Fibroblast of peridontal ligament (primary cell): ENCODE measurements around the gene AMT.
"Not testable (repeated sequence)": the region's sequence is repeated elsewhere in the genome, so short reads cannot be mapped to it uniquely, and the experiment has no call there.

ENCODE experiments used
- DNase-seq: peaks from one replicate; pipeline ENCODE4 v3.0.0-alpha.2; 2010; ENCODE audit errors: extremely low read depth

The AMT gene

DNA sequence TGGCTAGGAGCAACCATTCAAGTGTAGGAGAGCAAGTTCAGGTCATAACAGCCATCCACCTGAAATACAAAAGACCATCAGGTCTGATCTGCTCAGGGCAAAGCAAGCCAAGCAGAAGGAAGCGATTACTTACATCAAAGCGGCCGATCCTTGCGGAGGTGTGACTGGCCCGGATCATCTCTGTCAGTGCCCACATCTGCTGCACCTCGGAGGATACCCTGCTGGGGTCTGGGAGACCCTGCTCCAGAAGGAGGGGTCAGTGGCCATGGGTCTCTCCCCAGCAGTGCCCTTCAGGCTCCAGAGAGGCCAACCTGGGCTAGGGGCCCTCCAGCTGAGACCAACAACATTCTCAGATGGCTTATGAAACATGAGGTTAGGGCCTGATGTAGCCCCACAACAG is 2.5 kb upstream of the AMT start:
- no peak for DNase-seq

DNA sequence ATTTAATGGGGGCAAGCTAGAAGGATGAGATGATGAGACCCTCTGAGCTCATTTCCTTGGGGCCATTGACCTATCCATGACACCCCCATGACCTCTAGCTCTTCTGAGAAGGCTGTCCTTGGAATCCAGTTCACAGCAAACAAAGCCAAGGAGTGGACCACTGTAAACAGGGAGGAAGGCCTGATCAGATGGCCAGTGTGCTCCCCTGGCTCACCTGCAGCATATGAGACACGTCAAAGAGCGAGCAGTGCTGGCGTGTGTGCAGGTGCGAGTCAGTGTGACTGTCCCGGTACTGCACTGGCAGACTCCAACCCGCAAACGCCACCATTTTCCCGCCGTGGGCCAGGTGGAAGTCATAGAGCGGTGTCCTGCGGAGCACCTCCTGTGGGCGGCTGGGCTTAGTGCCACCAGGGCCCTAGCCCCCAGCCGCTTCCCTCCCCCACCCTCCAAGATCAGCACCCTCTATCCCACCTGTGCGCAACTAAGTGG is 339 bp downstream of the AMT start:
- DNase-seq = no peak

- DNase-seq = no peak
Measured at GRCh38 chr3:49417516-49418120, 4.7 kb downstream of the AMT start.

GRCh38 chr3:49416867-49417266 is 5.4 kb downstream of the AMT start:
- DNase-seq = no peak

DNA sequence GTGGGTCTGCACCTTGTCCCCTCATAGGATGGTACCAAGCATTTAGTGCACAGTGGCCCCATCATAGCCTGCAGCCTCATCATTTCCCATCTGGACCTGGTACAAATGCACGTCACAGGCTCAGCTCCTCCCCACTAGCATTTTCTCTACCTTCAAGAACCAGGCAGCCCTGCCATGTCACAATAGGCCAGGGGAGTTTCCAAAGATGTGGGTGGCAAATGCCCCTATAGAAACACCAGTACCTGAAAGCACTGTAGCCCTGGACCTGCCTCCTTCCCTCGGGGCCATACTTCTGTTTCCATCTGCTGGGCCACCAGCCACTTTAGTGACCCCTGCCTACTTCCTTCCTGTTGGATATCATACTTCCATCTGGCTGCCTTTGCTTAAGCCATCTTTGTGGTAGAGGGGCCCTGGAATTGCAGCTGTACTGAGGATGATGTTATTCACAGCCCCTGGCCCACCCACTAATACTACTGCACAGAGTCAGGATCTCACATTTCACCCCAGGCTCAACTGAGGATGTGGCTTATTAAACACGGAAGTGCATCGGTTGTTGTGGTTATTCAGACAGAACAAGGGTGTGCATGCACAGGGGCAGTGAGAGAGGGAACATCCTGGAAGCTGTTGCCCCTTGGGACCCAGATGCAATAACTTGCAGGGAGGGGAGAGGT is 6.2 kb downstream of the AMT start:
- DNase-seq = no peak

DNA sequence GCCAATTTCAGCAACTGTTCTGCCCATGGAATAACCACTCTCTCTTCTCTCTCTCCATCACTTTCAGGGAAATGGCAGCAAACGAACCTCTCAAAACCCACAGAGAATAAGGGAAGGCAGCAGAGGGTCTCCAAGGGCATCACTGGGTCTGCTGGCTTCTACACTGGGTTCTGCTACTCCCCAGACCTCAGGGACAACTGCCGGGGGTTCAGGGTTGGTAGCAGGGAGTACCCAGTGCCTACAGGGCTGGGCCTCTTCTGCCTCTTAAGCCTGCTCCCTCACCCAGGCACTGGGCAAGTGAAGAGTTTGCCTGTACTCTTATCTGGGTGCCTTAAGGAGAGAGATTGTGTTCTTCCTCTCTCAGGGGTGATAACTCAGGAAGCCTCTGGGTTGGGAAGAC is 7.5 kb downstream of the AMT start:
- DNase-seq = no peak

- DNase-seq = no peak
Measured at GRCh38 chr3:49413338-49413734, 8.9 kb downstream of the AMT start.

DNA sequence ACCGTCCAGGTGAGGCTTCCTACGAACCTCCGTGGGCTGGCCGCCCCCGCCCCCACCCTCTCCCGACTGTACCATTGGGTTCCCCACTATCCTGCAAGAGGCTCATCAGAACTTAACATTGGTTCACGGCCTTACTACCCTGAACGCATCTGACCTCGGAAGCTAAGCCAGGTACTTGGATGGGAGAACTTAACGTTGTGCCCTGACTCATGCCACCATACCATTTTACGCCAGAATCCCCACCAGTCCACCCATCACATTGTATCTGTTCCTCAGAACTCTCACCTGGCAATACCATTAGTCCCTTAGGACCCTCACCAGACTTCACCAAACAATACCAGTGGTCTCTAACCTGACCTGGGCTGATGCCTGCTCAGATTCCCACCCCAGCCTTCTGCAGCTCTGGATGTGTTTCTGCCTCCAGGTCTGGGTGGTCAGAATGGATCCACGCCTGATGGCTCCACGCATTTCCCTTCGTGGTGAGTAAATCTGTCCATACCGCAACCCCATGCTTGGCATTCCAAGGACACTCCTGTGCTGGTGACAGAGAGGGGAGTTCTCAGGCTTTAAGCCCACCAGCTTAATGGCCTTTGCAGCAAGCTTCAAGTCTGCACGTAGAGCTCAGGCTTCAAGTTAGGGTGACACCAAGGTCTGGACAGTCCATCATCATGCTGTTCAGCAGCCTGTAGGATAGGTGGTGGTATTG is 9.5 kb downstream of the AMT start:
- DNase-seq = no peak

DNA sequence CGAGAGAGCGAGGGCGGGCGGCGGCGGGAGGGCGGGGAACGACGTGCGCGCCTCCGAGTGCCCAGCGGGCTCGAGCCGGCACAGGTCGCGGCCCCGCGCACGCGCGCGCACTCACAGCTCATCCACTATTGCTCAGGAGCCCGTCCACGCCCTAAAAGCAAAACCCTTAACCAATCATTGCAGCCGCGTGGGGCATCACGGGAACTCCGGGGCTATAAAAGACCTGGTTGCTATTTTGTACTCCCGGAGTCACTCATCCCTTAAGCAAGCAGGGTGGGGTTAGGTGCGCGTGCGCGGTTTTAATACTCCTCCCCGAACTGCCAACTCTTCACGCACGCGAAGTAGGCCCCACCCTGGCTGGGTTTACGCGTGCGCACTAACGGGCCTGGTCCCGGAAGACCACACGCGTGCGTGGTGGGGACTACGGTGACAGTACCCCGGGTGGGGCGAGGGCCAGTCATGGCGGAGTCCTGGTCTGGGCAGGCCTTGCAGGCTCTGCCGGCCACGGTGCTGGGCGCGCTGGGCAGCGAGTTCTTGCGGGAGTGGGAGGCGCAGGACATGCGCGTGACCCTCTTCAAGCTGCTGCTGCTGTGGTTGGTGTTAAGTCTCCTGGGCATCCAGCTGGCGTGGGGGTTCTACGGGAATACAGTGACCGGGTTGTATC is 10.2 kb downstream of the AMT start, which contains the start of the genes RHOA and TCTA:
Gene RHOA, minus strand, starts transcription at position 9 of the 664 bp plus-strand sequence. CDS start 36,387 bp downstream, outside the sequence.
Gene TCTA, plus strand, starts transcription at position 456 of the 664 bp plus-strand sequence. Its CDS starts 4 bp downstream, at position 460.
- peak; percentile 100 for DNase-seq

GRCh38 chr3:49411535-49411967 is 10.7 kb downstream of the AMT start:
- no peak for DNase-seq

- DNase-seq = peak; percentile 13
Measured at GRCh38 chr3:49410846-49411534, 11.3 kb downstream of the AMT start.

DNA sequence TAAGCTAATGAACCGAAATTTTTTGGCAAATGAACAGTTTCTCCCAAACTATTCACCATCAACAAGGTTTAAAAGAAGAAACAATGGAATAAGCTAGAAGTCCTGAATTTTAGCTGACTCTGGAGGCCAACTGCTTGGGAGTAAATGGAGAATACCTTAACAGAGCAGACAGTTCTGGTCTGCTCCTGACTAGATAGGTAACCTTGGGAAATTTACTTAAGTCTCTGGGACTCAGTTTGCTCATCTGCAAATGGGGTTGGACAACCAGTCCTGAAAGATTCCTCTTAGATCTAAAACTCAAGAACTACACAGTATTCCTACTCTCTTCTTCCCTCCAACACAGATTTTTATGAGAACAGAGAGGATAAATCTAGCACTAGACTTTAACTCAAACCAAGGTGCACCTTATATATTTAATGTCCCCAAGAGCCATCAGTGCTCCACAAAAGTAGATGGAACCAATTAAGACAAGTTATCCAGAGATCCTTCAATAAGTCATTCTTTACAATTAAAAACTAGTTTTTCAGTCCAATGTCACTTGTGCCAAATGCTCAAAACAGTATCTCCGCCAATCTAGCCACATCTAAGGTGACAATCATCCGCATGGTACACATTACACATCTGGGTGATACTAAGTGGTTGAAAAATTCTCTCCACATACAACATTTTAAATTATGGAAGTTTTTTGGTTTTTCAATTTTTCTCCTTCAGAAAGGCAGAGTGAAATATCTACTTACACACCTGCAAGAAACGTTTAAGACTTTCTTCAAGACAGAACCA is 12.0 kb downstream of the AMT start:
- DNase-seq = no peak

GRCh38 chr3:49406571-49407565 is 15.4 kb downstream of the AMT start:
- DNase-seq = no peak

DNA sequence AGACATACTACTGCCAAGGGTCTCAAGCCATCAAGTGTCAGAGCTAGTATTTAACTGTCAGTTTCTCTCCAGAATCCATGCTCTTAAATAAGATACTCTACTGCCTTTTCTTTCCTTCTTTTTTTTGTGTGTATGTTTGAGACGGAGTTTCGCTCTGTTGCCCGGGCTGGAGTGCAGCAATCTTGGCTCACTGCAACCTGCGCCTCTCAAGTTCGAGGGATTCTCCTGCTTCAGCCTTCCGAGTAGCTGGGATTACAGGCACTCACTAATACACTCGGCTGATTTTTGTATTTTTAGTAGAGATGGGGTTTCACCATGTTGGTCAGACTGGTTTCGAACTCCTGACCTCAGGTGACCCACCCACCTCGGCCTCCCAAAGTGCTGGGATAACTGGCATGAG is 16.7 kb downstream of the AMT start:
- DNase-seq = peak; percentile 20

DNA sequence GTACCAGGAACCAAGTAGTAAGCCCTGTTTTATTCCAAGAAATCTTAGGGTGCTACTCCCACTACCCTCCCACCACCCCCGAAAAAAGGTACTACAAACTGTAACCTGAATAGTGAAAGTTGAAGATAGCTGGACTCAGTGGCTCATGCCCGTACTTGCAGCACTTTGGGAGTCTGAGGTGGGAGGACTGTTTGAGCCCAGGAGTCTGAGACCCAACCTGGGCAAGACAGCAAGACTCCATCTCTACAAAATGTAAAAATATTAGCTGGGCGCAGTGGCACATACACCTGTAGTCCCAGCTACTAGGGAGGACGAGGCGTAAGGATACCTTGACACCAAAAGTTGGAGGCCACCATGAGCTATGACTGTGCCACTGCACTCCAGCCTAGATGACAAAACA is 18.4 kb downstream of the AMT start:
- DNase-seq = no peak

DNA sequence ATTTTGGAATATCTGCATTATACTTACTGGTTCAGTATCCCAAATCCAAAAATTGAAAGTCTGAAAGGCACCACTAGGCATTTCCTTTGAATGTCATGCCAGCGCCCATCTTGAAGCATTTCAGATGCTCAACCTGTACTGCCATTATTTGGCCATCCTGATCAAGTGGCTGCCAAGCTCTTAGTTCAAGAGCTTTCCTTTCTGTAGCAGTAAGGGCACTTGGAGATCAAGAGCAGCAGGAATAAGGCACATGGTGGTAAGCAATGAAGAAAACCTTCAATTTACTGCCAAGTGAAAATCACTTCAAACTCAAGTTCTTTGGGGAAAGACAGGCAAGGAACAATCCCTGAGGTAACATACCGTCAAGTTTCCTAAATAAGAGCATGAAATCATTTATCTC is 20.5 kb downstream of the AMT start:
- no peak for DNase-seq

GRCh38 chr3:49399461-49399860 is 22.8 kb downstream of the AMT start:
- DNase-seq = no peak

DNA sequence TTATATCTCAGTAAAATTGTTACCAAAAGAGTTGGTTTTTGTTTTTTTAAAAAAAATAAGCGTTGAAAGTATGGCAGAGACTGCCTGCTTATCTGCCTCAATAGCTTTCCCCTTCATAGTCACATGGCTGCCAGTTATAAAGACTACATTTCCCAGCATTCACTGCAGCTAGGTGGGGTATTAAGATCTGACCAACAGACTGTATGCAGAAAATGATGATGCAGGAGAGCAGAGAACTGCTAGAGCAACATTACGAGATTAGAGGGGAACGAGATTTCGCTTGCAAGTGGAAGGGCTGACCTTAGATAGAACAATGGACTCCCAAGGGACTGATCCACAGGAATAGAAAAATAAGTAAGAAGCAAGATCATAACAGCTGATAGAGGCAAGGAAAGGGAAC is 24.8 kb downstream of the AMT start:
- no peak for DNase-seq

- not testable (repeated sequence) for DNase-seq
Measured at GRCh38 chr3:49391310-49391709, 31.0 kb downstream of the AMT start.

- no peak for DNase-seq
Measured at GRCh38 chr3:49389297-49389696, 33.0 kb downstream of the AMT start.
